Skin of body (tissue), 2 donors: ENCODE results near the gene LHPP. TPM values are rescaled to one million over a fixed set of nuclear protein-coding genes. Genes with fewer than 3 reads are reported as not detected.

Experiments used
- DNase-seq: peaks from one replicate; lab custom pipeline; 2025; lab: John Stamatoyannopoulos, UW
- total RNA-seq: library from RNA; depleted of rRNA; stranded (reverse); fragments of >200 nt; gene quantifications from one replicate; pipeline ENCODE4 v1.2.3, GENCODE V29; 2014

The LHPP gene
- total RNA-seq, 1 donor from 2014 or later: 7.7 TPM

- DNase-seq: peak; percentile 9
Observed at GRCh38 chr10:124653811-124654651, 192.4 kb downstream of the LHPP start.

DNA sequence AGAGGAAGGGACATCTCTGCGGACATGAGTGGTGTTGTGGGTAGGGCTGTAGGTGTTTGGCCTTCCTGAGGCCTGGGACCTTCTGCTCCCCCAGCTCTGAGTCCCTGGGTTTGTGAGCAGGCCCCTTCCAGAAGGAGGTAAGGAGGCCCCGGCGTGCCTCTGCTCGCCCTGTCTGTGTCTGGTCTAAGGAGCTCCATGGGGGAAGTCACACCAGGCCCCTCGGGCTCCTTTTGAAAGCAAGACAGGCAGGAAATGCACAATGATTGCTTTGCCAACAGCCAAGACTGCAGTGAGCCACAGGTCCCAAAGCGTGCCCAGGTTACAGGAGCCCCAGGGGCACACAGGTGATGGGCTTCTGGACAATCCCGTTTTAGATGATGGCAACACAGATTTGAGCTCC lies 193.1 kb downstream of the LHPP start:
- DNase-seq: no peak

- no peak for DNase-seq
Observed at GRCh38 chr10:124655191-124656112, 193.8 kb downstream of the LHPP start.

- DNase-seq: no peak
Observed at GRCh38 chr10:124656113-124656490, 194.5 kb downstream of the LHPP start.

- DNase-seq: no peak
Observed at GRCh38 chr10:124656541-124656940, 194.9 kb downstream of the LHPP start.

DNA sequence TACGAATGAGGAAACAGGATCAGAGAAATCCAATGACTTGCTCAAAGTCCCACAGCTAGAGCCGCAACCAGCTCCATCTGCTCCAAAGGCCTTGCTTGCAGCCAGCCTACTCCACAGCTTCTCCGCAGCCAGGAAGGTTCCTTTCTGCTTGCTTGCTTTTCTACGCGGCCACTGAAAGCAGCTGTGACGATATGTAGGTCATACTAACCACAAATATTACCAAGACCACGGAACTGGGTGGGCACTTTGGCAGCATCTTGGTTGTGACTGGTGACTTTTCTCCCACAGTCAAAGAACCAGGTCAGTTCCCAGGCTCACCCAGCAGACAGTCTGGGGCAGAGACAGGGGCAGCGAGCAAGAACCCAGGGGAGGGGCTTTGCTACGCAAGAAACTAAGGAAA lies 196.2 kb downstream of the LHPP start:
- no peak for DNase-seq

DNA sequence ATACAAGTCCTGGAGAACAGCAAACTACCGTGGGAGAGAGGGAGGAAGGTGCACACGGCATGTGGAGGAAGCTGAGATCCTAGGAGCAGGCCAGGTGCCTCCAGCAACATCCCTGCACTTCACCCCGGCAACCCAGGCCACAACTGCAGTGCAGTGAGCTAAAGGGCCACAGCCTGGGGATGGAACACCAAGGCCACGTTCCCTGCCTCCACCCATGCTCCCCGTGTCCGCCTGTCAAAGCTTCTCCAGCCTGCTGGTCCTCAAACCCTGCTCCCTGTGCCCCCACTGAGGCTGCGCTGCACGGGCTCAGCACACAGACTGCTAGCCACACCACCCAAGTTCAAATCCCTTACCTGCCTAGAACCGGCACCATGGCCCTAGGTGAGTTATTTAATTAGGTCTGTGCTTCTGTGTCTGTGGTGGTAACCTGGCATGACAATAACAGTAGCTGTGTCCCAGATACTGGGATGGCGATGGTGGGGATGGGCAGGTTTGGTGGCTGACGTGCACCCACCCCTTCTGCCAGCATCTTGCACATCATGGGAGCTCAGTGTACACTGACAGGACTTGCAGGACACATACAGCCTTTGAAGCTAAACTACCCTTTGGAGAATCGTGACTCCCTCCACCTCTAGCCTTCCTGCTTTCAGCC lies 197.1 kb downstream of the LHPP start:
- no peak for DNase-seq

DNA sequence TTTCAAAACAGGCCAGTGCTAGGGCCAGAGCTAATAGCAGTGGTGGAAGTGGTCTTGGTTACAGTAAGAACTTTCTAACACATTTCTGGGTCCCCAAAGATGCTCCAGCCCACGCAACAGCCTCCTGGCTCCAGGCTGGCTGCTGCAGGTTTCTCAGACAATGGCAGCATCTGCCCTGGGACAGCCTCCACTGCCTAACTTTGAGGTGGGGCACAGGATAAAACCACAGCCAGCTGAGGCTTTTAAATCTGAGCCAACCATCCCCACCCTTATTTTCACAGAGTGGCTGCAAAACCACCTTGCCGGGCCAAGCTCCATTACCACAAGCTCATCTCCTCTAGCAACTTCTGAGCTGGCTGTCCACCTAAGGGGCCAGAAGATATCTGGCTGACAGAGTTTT lies 197.8 kb downstream of the LHPP start:
- no peak for DNase-seq

- no peak for DNase-seq
Observed at GRCh38 chr10:124660404-124661125, 198.9 kb downstream of the LHPP start.

- no peak for DNase-seq
Observed at GRCh38 chr10:124661660-124662180, 200.1 kb downstream of the LHPP start.

DNA sequence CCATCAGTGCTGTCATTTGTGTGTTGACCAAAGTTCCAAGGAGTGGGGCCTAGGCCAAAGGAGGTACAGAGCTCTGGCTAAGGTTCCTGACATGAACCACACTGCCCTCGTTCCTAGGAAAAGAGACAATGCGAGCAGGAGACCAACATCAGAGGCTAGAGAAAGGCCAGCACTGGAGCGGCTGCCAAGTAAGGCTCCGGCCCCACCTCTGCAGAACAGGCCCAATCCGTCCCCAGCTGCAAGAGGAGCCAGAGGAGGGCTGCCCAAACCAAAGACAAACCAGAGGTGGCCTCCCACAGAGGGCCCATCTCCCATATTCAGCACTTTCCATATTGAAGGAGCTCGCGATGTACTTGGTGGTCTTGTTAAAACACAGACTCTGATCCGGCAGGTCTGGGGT lies 201.6 kb downstream of the LHPP start:
- no peak for DNase-seq

Other genes starting within 250 kb of the LHPP start
- gene OAT, start 42.9 kb upstream of the LHPP start, total RNA-seq: 132 TPM
- gene NKX1-2, start 11.8 kb upstream of the LHPP start, total RNA-seq: 0.20 TPM